Astrocyte of the spinal cord (primary cell): ENCODE results near the gene RNPEPL1.

Experiments
- DNase-seq: peaks from one replicate; pipeline ENCODE4 v3.0.0; 2011; ENCODE audit warnings: low read depth, low spot score
- H3K4me3 ChIP-seq: 2 replicates; pipeline ENCODE4 v1.5.1; 2011; ENCODE audit warnings: low read depth, mild to moderate bottlenecking, low read length, moderate library complexity
- in situ Hi-C: cut with HindIII; loops from 2 replicates; pipeline ENCODE4 v1.10.0; 2017; ENCODE audit warnings: low sequenced_read_pairs
- TF ChIP-seq, protein P1 (sequence below): IDR thresholded peaks from 2 replicates; pipeline ENCODE4 v1.5.1; 2012; ENCODE audit warnings: low read depth, mild to moderate bottlenecking, low read length, inconsistent platforms

The RNPEPL1 gene

DNA sequence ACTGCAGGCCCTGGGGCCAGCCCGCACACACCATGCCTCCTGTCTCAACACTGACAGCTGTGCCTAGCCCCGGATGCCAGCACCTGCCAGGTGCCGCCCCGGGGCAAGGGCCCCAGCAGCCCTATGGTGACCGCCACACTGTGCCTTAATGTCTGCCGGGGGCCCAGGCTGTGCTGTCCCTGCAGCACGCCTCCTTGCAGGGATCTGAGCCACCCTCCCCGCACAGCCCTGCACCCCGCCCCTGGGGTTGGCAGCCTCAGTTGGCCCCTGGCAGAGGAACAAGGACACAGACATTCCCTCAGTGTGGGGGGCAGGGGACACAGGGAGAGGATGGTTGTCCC, 9.8 kb downstream of the RNPEPL1 start:
- no peak overlapping the region for H3K4me3 ChIP-seq
- in situ Hi-C loops: no loop called here
- DNase-seq: no peak
- TF ChIP-seq, protein P1, sequence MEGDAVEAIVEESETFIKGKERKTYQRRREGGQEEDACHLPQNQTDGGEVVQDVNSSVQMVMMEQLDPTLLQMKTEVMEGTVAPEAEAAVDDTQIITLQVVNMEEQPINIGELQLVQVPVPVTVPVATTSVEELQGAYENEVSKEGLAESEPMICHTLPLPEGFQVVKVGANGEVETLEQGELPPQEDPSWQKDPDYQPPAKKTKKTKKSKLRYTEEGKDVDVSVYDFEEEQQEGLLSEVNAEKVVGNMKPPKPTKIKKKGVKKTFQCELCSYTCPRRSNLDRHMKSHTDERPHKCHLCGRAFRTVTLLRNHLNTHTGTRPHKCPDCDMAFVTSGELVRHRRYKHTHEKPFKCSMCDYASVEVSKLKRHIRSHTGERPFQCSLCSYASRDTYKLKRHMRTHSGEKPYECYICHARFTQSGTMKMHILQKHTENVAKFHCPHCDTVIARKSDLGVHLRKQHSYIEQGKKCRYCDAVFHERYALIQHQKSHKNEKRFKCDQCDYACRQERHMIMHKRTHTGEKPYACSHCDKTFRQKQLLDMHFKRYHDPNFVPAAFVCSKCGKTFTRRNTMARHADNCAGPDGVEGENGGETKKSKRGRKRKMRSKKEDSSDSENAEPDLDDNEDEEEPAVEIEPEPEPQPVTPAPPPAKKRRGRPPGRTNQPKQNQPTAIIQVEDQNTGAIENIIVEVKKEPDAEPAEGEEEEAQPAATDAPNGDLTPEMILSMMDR: no peak

DNA sequence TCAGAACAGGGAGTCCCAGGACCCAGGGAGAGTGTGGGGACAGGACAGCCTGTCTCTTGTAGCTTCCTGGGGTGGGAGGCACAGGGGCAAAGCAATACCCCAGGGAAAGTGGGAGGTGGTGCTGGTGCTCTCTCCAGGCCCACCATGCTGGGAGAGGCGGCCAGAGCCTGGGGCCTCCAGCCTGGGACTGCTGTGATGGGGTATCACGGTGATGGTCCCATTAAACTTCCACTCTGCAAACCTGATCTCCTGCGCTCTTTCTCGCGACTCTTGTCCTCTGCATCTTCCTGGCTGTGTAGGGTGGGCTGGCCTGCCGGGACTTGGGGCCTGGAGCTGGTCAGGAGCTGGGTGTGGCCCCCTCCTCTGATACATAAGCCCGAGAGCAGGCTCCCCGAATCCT, 10.2 kb downstream of the RNPEPL1 start:
- no peak for DNase-seq
- in situ Hi-C loops: no loop called here
- no peak overlapping the region for H3K4me3 ChIP-seq
- TF ChIP-seq, protein P1: no peak

DNA sequence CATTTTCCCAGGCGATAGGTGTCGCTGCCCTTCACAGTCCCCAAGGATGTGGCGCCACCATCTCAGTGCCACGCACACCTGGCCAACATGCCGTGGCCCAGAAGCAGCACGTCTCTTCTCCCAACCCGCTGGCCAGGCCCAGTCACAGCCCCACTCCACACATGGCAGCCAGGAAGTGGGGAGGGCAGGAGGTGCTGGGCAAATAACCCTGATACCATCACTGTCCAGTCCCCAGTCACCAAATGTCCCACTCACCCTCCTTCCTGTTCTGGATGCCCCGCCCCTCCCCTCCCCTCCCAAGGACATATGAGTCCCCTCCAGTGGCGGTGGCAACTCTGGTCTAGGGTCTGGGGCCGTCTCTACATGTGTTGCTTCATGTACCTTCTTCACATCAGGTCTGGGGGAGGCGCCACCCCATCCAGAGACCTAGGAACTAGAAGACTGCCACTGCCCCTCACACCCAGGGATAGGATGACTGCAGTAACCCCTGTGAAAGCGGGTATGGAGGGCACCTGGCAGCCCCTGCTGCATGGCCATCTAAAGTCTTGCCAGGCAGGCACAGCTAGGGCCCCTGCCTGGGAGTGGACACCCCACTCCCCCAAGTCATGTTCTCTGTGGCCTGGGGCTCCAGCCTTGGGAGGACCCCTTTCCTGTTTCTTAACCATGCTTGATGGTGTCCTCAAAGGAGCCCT, 10.9 kb downstream of the RNPEPL1 start:
- H3K4me3 ChIP-seq: no peak overlapping the region
- DNase-seq: no peak
- in situ Hi-C loops: no loop called here
- TF ChIP-seq, protein P1: no peak

DNA sequence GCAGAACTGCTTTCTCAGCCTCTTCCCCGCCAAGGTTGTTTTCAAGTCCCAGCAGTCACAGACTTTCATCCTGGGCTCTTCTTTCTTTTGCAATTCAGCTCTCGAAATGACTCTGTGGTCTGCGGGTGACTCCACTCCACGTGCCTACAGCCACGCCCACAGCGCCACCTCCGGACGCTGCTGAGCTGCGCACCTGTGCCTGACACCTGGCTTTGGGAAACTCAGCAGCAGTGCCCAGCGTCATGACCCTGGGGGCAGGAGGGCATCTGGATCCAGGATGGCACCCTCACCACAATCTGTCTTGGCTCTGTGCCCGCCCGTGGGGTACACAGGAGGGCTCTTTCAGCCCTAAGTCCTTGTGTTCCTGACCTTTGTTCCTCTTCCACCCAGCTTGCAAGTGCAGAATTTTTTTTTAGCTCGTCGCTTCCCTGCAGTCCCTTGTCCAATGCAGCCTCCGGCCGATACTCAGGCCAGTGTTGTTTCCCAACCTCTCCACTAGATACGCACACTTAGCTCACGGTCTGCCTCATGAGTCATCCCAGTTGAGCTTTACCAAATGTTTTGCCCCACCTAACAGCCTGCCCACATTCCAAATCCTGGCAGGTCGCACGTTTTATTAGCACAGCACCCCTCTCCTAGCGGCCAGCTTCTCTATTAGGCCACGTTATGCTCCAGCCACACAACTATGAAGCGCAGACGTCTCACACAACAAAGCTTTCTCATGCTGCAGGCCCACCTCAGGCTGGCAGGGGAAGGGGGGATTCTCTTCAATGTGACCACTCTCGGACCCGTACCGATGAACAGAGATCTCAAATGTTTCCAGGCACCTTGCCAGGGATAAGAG, 11.7 kb downstream of the RNPEPL1 start:
- in situ Hi-C loops: no loop called here
- TF ChIP-seq, protein P1: no peak
- DNase-seq: peak; percentile 62
- no peak overlapping the region for H3K4me3 ChIP-seq

DNA sequence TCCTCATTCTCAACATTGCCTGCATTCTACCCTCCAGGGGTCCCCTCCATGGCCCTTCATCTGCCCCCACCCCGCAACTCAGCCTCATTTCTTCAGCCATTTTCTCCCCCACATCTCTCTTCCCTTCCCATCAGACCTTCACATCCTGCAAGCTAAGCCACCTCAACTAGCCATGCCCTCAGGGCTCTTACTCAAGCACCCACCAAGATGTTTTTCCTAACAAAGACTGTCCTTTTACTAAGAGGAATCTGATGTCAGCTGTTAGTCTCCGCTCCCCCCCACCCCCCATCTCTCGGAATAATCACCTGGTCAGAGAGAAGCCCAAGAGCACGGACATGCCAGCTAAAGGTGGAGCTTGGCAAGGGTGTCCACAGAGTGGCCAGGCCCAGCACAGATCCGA, 13.5 kb downstream of the RNPEPL1 start:
- in situ Hi-C loops: no loop called here
- no peak for DNase-seq
- H3K4me3 ChIP-seq: no peak overlapping the region
- TF ChIP-seq, protein P1: no peak

DNA sequence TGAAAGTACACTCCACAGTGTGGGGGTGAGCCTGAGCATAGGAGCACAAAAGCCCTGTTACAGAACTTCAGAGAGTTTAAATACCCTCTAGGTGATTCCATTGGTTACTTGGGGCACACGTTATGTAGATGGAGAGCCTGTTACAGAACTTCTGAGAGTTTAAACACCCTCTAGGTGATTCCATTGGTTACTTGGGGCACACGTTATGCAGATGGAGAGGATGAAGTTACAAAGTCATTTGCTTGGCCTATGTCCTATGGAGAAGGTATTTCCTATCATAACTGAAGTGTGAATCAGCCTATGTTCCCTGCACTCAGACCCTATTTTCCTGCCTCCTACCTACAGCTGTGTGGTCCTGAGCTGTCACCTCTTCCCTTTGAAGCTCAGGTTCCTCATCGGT, 14.5 kb downstream of the RNPEPL1 start:
- in situ Hi-C loops: no loop called here
- TF ChIP-seq, protein P1: no peak
- H3K4me3 ChIP-seq: no peak overlapping the region
- DNase-seq: no peak
